HPDE6-E6E7 (cell line): ENCODE measurements around the gene PALB2.

Experiments
- DNase-seq: peaks from one replicate; pipeline ENCODE4 v3.0.0; 2011; ENCODE audit warnings: missing footprints; ENCODE audit errors: extremely low spot score

The PALB2 gene

GRCh38 chr16:23554536-23554935 lies 86.6 kb downstream of the PALB2 start:
- no peak for DNase-seq
